ENCODE data around the gene KRT17. TPM values are rescaled to one million over a fixed set of nuclear protein-coding genes. Genes with fewer than 3 reads are reported as not detected.
"Not testable (repeated sequence)": the region's sequence is repeated elsewhere in the genome, so short reads cannot be mapped to it uniquely, and the experiment has no call there.

Gene KRT17
- total RNA-seq, 1 donor from 2014 or later, result not detected

GRCh38 chr17:41610965-41611640, 13.3 kb downstream of the KRT17 start:
- no peak for DNase-seq (ENCODE audit: low spot score)
- intact Hi-C loops (cut with DNase I), result no loop called here

DNA sequence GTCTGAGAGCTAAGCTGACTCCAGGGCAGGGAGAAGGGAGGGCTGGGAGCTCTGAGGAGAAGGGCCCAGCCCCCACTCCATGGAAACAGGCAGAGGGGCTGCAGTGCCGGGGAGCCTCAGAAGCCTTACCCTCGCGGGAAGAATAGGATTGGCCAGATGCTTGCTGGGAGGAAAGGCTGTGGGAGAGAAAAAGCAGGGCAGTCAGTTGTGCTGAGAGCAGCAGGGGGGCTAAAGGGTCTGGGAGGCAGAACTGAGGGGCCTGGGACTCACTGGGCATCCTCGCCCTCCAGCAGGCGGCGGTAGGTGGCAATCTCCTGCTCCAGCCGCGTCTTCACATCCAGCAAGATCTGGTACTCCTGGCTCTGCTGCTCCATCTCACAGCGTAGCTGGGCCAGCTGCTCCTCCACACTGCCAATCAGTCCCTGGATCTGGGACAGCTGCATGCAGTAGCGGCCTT, 14.3 kb downstream of the KRT17 start:
- DNase-seq (ENCODE audit: low spot score); intact Hi-C loops (cut with DNase I): not testable (repeated sequence)

- intact Hi-C loops (cut with DNase I); DNase-seq (ENCODE audit: low spot score): not testable (repeated sequence)
Measured at GRCh38 chr17:41606930-41607329, 17.4 kb downstream of the KRT17 start.

- intact Hi-C loops (cut with DNase I), result no loop called here
- no peak for DNase-seq (ENCODE audit: low spot score)
Measured at GRCh38 chr17:41602524-41602923, 21.9 kb downstream of the KRT17 start.

- intact Hi-C loops (cut with DNase I), result no loop called here
- no peak for DNase-seq (ENCODE audit: low spot score)
Measured at GRCh38 chr17:41600318-41600717, 24.1 kb downstream of the KRT17 start.

DNA sequence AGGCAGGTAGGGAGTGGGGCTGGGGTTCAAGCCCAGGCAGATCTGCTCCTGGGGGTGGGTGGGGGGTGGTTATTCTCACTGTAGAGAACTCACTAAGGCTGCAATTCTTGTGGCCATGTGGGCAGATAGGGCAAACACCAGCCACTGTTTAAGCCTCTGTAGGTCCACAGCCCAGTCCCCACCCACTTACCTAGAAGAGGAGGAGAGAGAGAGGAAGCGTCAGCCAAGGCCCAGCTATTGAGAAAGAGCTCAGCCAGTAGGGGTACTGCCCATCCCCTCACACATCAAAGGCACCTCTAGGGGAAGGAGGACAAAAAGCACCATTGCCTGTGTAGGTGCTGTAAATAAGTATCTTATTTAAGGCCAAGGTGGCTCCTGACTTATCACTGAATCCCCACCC, 24.7 kb downstream of the KRT17 start:
- no peak for DNase-seq (ENCODE audit: low spot score)
- intact Hi-C loops (cut with DNase I), result no loop called here

GRCh38 chr17:41595585-41595984, 28.8 kb downstream of the KRT17 start:
- DNase-seq (ENCODE audit: low spot score), result no peak

GRCh38 chr17:41594363-41594915, 29.9 kb downstream of the KRT17 start:
- no peak for DNase-seq (ENCODE audit: low spot score)
- intact Hi-C loops (cut with DNase I), result no loop called here

More at GRCh38 chr17:41595585-41595984, 28.8 kb downstream of the KRT17 start:
- intact Hi-C loops (cut with DNase I), result no loop called here

- DNase-seq (ENCODE audit: low spot score), result no peak
- intact Hi-C loops (cut with DNase I), result no loop called here
Measured at GRCh38 chr17:41593306-41593981, 30.9 kb downstream of the KRT17 start.

DNA sequence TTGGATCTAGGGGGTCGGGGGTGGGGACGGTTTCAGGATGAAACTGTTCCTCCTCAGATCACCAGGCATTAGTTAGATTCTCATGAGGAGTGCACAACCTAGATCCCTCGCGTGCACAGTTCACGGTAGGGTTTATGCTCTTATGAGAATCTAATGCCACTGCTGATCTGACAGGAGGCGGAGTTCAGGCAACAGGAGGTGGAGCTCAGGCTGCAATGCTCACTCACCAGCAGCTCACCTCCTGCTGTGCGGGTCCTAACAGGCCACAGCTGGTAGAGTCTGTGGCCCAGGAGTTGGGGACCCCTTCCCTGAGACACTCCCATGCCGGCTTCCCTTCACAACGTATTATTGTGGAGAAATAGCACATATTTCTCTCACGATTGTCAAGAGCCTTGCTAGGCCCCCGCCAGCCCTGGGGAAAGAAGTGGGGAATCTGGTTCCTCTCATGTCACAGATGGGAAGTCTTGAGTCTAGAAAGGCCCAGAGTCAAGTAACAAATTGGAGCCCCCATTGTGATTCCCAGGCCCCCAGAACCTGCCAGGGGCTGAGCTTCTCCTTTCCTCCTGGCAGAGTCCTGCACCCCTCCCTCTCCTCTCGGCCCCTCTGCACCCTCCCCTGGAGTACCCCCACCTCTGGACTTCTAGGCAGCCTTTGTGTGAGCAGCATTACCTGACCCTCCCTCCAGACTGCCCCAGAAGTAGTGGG, 31.6 kb downstream of the KRT17 start:
- no peak for DNase-seq (ENCODE audit: low spot score)

DNA sequence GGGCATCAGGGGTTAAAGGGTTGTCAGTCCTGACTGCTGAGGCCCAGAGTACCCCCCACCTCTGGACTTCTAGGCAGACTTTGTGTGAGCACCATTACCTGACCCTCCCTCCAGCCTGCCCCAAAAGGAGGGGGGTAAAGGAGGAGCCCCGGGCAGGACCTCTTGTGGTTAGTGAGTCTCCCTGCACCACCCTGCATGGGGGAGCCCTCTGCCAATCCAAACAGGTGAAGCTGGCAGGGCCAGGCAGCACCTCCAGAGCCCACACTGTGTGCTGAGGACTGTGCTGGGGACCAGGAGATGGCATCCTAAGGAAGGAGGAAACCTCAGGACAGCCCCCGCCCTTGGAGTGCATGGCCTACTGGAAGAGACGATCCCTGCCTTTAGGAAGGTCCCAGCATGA, 35.1 kb downstream of the KRT17 start:
- intact Hi-C loops (cut with DNase I), result no loop called here
- DNase-seq (ENCODE audit: low spot score), result no peak

More for the DNA sequence above, 31.6 kb downstream of the KRT17 start:
- intact Hi-C loops (cut with DNase I), result no loop called here

GRCh38 chr17:41588126-41588810, 36.1 kb downstream of the KRT17 start:
- no peak for DNase-seq (ENCODE audit: low spot score)
- intact Hi-C loops (cut with DNase I), result no loop called here

- DNase-seq (ENCODE audit: low spot score), result no peak
- intact Hi-C loops (cut with DNase I), result no loop called here
Measured at GRCh38 chr17:41586863-41587495, 37.4 kb downstream of the KRT17 start, which contains the start of gene KRT14. KRT14 (minus strand) TSS chr17:41586895; CDS start chr17:41586834, 61 bp downstream.

GRCh38 chr17:41585301-41586056, 38.9 kb downstream of the KRT17 start:
- intact Hi-C loops (cut with DNase I), result no loop called here
- DNase-seq (ENCODE audit: low spot score), result no peak

DNA sequence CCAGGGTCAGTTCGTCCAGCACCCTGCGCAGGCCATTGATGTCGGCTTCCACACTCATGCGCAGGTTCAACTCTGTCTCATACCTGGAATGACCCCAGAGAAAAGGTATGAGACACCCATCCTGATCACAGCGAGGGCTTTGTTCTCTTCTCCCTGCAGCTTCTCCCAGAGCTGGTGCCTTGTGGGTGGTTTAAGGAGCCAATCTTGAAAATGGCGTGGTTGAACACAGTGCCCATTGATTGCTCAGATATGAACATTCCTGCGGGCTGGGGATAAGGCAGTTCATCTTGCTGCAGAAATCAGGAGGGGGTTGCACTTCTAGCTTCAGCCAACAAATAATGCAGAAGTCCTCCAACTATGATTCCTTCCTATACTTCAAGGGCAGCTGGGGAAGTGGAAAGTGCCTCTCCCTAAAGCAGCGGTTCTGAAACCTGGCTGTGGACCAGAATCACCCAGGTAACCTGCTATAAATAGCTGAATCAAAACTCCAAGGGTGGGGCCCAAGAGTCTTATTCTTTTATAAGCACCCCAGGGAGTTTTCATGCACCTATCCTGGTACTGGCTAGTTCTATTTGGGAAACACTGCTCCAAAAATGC, 39.9 kb downstream of the KRT17 start:
- intact Hi-C loops (cut with DNase I); DNase-seq (ENCODE audit: low spot score): not testable (repeated sequence)

DNA sequence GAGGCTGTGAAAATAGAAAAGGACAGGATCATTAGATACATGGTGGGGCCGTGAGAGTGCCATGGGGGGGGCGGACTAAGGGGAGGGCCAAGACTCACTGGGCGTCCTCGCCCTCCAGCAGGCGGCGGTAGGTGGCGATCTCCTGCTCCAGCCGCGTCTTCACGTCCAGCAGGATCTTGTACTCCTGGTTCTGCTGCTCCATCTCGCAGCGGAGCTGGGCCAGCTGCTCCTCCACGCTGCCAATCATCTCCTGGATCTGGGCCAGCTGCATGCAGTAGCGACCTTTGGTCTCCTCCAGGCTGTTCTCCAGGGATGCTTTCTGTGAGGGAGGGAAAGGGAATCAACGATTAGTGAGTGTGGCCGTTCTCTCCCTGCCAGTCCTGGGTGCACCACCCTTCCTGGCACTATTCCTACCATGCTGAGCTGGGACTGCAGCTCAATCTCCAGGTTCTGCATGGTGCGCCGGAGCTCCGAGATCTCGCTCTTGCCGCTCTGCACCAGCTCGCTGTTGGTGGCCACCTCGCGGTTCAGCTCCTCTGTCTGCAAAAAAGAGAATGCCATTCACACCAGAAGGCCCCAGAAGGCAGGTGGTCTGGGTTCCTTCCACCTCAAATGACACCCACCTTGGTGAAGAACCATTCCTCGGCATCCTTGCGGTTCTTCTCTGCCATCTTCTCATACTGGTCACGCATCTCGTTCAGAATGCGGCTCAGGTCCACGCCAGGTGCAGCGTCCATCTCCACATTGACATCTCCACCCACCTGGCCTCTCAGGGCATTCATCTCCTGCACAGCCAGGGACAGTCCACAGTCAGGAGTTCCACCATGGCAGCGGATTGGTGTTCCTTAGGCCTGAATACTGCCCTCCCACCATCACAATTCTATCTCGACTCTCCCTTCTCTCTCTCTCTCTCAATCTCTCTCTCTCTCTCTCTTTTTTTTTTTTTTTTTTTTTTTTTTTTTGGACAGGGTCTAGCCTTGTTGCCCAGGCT, 40.9 kb downstream of the KRT17 start:
- intact Hi-C loops (cut with DNase I), result no loop called here
- no peak for DNase-seq (ENCODE audit: low spot score)

Measured in cardiac septum (tissue), 1 donor.